Measurements from ENCODE around the gene NFS1. TPM values are rescaled to one million over a fixed set of nuclear protein-coding genes. Genes with fewer than 3 reads are reported as not detected.

The NFS1 gene
- polyA plus RNA-seq, 1 donor (not counting 4 experiments of a cell fraction or from before 2014, with no cell fraction given) = 39.6 TPM

DNA sequence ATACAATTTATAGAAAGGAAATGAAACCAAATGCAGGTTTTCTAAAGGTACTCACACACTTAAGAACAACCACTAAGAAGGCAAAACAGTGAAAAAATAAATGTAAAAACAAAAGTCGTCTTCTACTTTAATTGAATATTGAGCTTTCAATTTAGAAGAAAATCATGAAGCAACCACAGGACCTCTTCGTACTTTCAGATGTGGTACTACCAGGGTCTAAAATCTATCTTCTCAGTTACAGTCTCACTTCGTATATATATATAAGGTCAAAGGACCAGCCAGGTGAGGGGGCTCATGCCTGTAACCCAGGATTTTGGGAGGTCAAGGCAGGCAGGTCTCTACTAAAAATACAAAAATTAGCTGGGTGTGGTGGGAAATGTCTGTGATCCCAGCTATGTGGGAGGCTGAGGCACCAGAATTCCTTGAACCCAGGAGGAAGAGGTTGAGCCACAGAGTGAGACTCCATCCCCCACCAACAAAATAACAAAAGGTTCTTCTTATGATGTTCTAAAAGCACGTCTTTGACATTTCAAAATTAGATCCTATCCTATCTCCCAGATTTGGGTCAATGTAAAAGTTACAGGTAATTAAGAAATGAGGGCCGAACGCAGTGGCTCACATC, 12.5 kb upstream of the NFS1 start:
- FAIRE-seq (no peak), DNase-seq (ENCODE audit: low read depth, low spot score) (no peak)
- dilution Hi-C loops (cut with MboI; ENCODE audit: extremely low pct_ligation_motif_present, low sequenced_read_pairs) = no loop called here
- no peak overlapping the region for H2AFZ ChIP-seq (ENCODE audit: control insufficient read depth, low read length)
- no peak overlapping the region for H3K4me3 ChIP-seq (ENCODE audit: control insufficient read depth in 2 of 3, extremely low read depth in 1 of 3, insufficient read depth in 2 of 3, low read depth in 1 of 3, low read length in 3 of 3)
- H4K20me1 ChIP-seq (ENCODE audit: control insufficient read depth, extremely low read depth, insufficient read depth, low read length) = peaks cover 5% of the 10 kb centered on the region
- no peaks in the 10 kb centered on the region for H3K9me1 ChIP-seq (ENCODE audit: control insufficient read depth, extremely low read depth, insufficient read depth, low read length)
- H3K27me3 ChIP-seq (ENCODE audit: control insufficient read depth, extremely low read depth, insufficient read depth, low read length) = no peaks in the 10 kb centered on the region
- peaks cover 32 to 54% of the 10 kb centered on the region in 2 experiments for H3K36me3 ChIP-seq (ENCODE audit: control insufficient read depth in 2 of 2, extremely low read depth in 1 of 2, insufficient read depth in 2 of 2, low read length in 2 of 2)
- no peak overlapping the region for H3K9ac ChIP-seq (ENCODE audit: control insufficient read depth, extremely low read depth, insufficient read depth, low read length)
- TF ChIP-seq EZH2 (IDR thresholded peaks at IDR 0.05; ENCODE audit: low read length) (no peak), CTCF (optimal IDR thresholded peaks at IDR 0.05 in 1 of 3, IDR thresholded peaks at IDR 0.05 in 1 of 3, conservative IDR thresholded peaks at IDR 0.05 in 1 of 3; ENCODE audit: extremely low read depth in 1 of 3, insufficient read depth in 2 of 3, low read length in 3 of 3) (no peak)
- no peaks in the 10 kb centered on the region for H3K9me3 ChIP-seq (ENCODE audit: control insufficient read depth, low read depth, low read length)
- no peak overlapping the region for H3K27ac ChIP-seq (ENCODE audit: control insufficient read depth, insufficient read depth, low read length)
- no peak overlapping the region for H3K4me2 ChIP-seq (ENCODE audit: control insufficient read depth, extremely low read depth, insufficient read depth, low read depth, low read length)
- H3K79me2 ChIP-seq (ENCODE audit: control insufficient read depth, insufficient read depth, low read length) = peaks cover 67% of the 10 kb centered on the region
- H3K4me1 ChIP-seq (ENCODE audit: control insufficient read depth, extremely low read depth, insufficient read depth, low read length) = no peaks in the 10 kb centered on the region

DNA sequence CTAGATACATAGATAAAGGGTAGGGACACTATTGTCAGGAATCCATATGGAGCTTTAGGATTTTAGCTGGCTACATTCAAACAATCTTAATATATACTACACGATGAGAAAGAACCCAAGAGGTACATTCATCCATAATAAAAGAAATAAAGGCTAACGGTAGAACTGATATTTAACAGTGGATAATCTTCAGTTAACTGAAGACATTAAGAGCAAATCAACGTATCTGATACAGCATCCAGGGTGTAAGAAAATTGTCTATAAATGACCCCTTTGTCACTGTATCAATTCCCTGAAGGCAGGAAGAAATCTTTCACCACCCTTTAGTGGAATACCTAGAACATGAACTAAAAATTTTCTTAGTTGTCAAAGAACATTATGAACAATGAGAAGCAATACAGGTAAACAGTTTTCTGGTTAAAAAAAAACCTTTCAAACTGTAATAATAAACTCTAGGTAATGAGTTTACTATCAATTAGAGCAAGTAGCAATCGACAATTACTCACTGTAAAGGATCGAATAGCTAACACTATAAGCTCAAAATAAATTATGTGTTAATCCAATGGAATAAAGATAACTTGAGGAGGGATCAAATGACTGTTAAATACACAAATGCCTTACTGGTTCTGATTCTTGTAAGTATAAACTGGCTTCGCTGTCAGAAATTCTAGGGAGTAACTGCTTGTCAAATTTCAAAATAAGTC, 11.9 kb upstream of the NFS1 start:
- Histone ChIP-seq H3K9ac (ENCODE audit: control insufficient read depth, extremely low read depth, insufficient read depth, low read length) (no peak overlapping the region), H3K9me3 (ENCODE audit: control insufficient read depth, low read depth, low read length) (no peaks in the 10 kb centered on the region), H3K27ac (ENCODE audit: control insufficient read depth, insufficient read depth, low read length) (no peak overlapping the region), H3K4me3 (ENCODE audit: control insufficient read depth in 2 of 3, extremely low read depth in 1 of 3, insufficient read depth in 2 of 3, low read depth in 1 of 3, low read length in 3 of 3) (no peak overlapping the region), H4K20me1 (ENCODE audit: control insufficient read depth, extremely low read depth, insufficient read depth, low read length) (peaks cover 3% of the 10 kb centered on the region), H3K36me3 (ENCODE audit: control insufficient read depth in 2 of 2, extremely low read depth in 1 of 2, insufficient read depth in 2 of 2, low read length in 2 of 2) (peaks cover 29 to 53% of the 10 kb centered on the region in 2 experiments), H3K9me1 (ENCODE audit: control insufficient read depth, extremely low read depth, insufficient read depth, low read length) (no peaks in the 10 kb centered on the region), H3K4me1 (ENCODE audit: control insufficient read depth, extremely low read depth, insufficient read depth, low read length) (no peaks in the 10 kb centered on the region), H3K79me2 (ENCODE audit: control insufficient read depth, insufficient read depth, low read length) (peaks cover 62% of the 10 kb centered on the region), H3K4me2 (ENCODE audit: control insufficient read depth, extremely low read depth, insufficient read depth, low read depth, low read length) (no peak overlapping the region), H2AFZ (ENCODE audit: control insufficient read depth, low read length) (no peak overlapping the region), H3K27me3 (ENCODE audit: control insufficient read depth, extremely low read depth, insufficient read depth, low read length) (no peaks in the 10 kb centered on the region)
- DNase-seq (ENCODE audit: low read depth, low spot score) (no peak), FAIRE-seq (no peak)
- TF ChIP-seq CTCF (optimal IDR thresholded peaks at IDR 0.05 in 1 of 3, IDR thresholded peaks at IDR 0.05 in 1 of 3, conservative IDR thresholded peaks at IDR 0.05 in 1 of 3; ENCODE audit: extremely low read depth in 1 of 3, insufficient read depth in 2 of 3, low read length in 3 of 3) (no peak), EZH2 (IDR thresholded peaks at IDR 0.05; ENCODE audit: low read length) (no peak)
- dilution Hi-C loops (cut with MboI; ENCODE audit: extremely low pct_ligation_motif_present, low sequenced_read_pairs) = no loop called here

All from keratinocyte (primary cell).